Activated CD4-positive, alpha-beta T cell treated with anti-CD3 and anti-CD28 coated beads, Interleukin-2, amount 10 ng/mL, durations not matched to agents 7 days and 5 days (primary cell): ENCODE measurements around the gene HTR3C. TPM values are rescaled to one million over a fixed set of nuclear protein-coding genes. Genes with fewer than 3 reads are reported as not detected.
"Not testable (repeated sequence)": the region's sequence is repeated elsewhere in the genome, so short reads cannot be mapped to it uniquely, and the experiment has no call there.

Experiments used
- CTCF ChIA-PET: fragments of 350-600 bp; sonication (Branson Sonifier 250); formaldehyde crosslinking; loops from one replicate; lab custom pipeline; 2021; ENCODE audit warnings: antibody characterized with exemption; lab: Charles Lee
- POLR2A ChIA-PET: fragments of 350-600 bp; sonication (Branson Sonifier 250); formaldehyde crosslinking; loops from one replicate; lab custom pipeline; 2021; ENCODE audit warnings: antibody characterized with exemption; lab: Charles Lee
- DNase-seq: peaks from one replicate; pipeline ENCODE4 v3.0.0-alpha.2; 2020
- H3K27ac Mint-ChIP-seq: one replicate; pipeline ENCODE4 v1.8.0; 2021; ENCODE audit warnings: mild to moderate bottlenecking, moderate library complexity, mixed read lengths
- H3K27me3 Mint-ChIP-seq: one replicate; pipeline ENCODE4 v1.8.0; 2021; ENCODE audit warnings: mixed read lengths
- H3K36me3 Mint-ChIP-seq: one replicate; pipeline ENCODE4 v1.8.0; 2021; ENCODE audit warnings: low read depth, mixed read lengths
- H3K4me1 Mint-ChIP-seq: one replicate; pipeline ENCODE4 v1.8.0; 2021; ENCODE audit warnings: mixed read lengths
- H3K4me3 Mint-ChIP-seq: one replicate; pipeline ENCODE4 v1.8.0; 2021; ENCODE audit warnings: mild to moderate bottlenecking, moderate library complexity, mixed read lengths
- H3K9me3 Mint-ChIP-seq: one replicate; pipeline ENCODE4 v1.8.0; 2021; ENCODE audit warnings: mixed read lengths
- total RNA-seq, 2 experiments: library from RNA; stranded (reverse); gene quantifications; one replicate each; pipeline ENCODE4 v1.2.3, GENCODE V29; 2021

HTR3C gene, protein sequence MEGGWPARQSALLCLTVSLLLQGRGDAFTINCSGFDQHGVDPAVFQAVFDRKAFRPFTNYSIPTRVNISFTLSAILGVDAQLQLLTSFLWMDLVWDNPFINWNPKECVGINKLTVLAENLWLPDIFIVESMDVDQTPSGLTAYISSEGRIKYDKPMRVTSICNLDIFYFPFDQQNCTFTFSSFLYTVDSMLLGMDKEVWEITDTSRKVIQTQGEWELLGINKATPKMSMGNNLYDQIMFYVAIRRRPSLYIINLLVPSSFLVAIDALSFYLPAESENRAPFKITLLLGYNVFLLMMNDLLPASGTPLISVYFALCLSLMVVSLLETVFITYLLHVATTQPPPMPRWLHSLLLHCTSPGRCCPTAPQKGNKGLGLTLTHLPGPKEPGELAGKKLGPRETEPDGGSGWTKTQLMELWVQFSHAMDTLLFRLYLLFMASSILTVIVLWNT
- total RNA-seq, result not detected

DNA sequence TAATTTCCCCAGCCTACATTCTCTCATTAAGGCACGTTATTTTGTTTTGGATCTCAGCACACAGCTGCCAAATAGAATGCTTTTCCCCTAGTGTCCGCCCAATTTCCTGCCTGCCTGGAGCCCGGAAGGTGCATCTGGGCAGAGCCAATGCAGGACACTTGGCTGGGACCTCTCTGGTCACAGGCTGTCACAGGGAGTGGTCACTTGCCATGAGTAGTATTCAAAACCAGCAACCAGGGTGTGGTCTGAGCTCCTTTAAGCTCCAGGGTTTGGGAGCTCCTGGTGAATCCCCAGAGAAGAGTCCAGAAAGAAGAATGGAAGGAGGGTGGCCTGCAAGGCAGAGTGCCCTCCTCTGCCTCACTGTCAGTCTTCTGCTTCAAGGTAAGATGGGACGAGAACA is at the start of gene HTR3C:
HTR3C (plus strand) TSS at position 281 of the 400 bp plus-strand sequence; CDS start at position 315, 34 bp downstream.
- DNase-seq, result no peak
- no peaks in the 10 kb centered on the region for H3K36me3 Mint-ChIP-seq
- POLR2A ChIA-PET, result no interaction called here
- no peak within 1 kb of the TSS for H3K4me3 Mint-ChIP-seq
- no peaks in the 10 kb centered on the region for H3K4me1 Mint-ChIP-seq
- H3K27ac Mint-ChIP-seq, result no peak within 1 kb of the TSS
- peaks cover 2% of the 10 kb centered on the region for H3K27me3 Mint-ChIP-seq
- no peaks in the 10 kb centered on the region for H3K9me3 Mint-ChIP-seq
- CTCF ChIA-PET, result no interaction called here

DNA sequence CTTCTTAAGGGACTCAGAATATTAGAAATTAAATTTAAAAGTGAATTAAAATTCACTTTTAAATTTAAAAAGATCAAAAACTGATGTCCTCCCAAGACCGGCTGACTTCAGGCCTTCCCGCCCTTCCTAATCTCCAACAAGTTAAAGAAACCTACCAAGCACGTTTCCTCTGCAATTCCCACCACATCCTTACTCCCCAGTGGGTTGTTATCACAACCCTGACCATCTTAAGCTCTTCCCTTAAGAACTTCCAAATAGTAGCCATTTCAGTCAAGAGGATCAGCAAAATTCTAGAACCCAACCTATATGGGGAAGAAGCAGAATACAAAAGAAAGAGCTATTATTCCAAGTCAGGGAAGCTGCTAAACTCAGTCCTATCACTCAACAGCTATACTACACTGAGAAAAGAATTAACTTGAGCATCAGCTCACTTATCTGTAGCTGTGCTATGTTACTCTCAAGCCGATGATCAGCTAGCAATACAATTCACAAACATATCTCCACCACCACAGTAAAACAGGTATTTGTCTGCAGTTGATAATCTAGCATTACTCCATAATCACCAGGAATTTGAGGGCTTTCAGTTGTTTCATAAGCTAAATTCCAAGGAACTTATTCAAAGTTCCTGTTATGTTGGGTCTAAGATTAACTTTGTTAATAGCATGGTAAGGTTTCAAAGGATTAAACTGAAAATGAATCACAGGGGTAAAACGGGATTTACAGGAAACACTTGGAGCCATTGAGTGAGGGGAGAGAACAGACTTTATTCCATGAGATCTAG is 49.5 kb upstream of the HTR3C start:
- Mint-ChIP-seq H3K9me3 (no peaks in the 10 kb centered on the region), H3K4me3 (no peak overlapping the region), H3K27me3 (no peaks in the 10 kb centered on the region), H3K4me1 (peaks cover 12% of the 10 kb centered on the region), H3K27ac (no peak overlapping the region), H3K36me3 (no peaks in the 10 kb centered on the region)
- no peak for DNase-seq
- CTCF ChIA-PET, result interaction anchor here (1.3 to 3.1 kb wide), 2 partner anchors 11 to 119 kb away, joined by 3 to 8 read pairs; partner anchors contain the start of gene PARL
- POLR2A ChIA-PET, result no interaction called here

DNA sequence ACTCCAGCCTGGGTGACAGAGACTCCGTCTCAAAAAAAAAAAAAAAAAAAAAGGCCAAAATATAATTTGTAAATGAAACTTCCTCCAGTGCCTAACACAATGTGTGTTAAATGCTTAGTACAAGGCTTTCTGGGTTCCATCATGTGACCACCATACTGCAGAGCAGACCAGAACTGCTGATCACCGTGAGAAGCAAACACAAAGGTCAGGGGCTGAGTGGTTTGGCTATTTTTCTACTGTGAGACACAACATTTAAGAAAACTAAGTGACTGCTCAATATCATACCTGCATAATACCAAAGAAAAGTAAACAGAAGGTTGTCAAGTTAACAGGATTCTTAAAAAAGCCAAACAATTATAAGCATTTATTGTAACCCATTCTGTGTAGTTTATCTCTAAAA is 48.4 kb upstream of the HTR3C start:
- H3K4me1 Mint-ChIP-seq, result peaks cover 12% of the 10 kb centered on the region
- H3K27me3 Mint-ChIP-seq, result no peaks in the 10 kb centered on the region
- H3K27ac Mint-ChIP-seq, result no peak overlapping the region
- H3K36me3 Mint-ChIP-seq, result no peaks in the 10 kb centered on the region
- no peaks in the 10 kb centered on the region for H3K9me3 Mint-ChIP-seq
- no peak for DNase-seq
- H3K4me3 Mint-ChIP-seq, result no peak overlapping the region
- ChIA-PET POLR2A (no interaction called here), CTCF (interaction anchor here (1.3 to 3.1 kb wide), 2 partner anchors 10 to 120 kb away, joined by 3 to 8 read pairs; partner anchors contain the start of gene PARL)

DNA sequence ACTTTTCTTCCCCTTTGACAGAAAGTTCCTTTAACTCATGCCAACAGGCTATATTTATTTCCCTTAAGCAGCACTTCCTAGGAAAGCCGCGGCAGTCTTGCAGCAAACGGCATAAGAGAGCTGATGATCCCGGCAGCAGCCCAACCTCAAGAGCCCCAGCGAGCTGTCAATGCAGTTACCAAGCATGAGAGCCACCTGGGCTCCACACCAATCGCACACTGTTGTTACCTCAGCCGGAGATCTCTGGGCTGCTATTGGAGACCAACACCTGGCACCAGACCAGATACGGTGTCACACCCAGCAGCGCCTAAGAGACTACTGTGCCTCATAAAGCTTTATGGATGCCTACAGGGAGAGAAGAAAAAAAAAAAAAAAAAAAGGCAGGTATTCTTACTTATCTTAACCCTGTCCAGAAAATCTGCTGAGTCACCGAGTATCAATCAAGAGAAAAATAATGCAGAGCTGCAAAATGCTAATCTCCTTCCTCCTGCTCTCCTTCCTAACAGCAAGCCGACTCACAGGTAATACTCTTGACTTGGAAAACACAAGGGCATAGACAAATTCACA is 46.8 kb upstream of the HTR3C start:
- ChIA-PET POLR2A (no interaction called here), CTCF (interaction anchor here (1.3 to 3.1 kb wide), 2 partner anchors 8 to 12 kb away, joined by 4 to 8 read pairs; partner anchors contain the start of gene ABCC5)
- H3K27me3 Mint-ChIP-seq, result no peaks in the 10 kb centered on the region
- no peak overlapping the region for H3K4me3 Mint-ChIP-seq
- peak; percentile 44 for DNase-seq
- peaks cover 12% of the 10 kb centered on the region for H3K4me1 Mint-ChIP-seq
- H3K36me3 Mint-ChIP-seq, result no peaks in the 10 kb centered on the region
- no peak overlapping the region for H3K27ac Mint-ChIP-seq
- no peaks in the 10 kb centered on the region for H3K9me3 Mint-ChIP-seq

DNA sequence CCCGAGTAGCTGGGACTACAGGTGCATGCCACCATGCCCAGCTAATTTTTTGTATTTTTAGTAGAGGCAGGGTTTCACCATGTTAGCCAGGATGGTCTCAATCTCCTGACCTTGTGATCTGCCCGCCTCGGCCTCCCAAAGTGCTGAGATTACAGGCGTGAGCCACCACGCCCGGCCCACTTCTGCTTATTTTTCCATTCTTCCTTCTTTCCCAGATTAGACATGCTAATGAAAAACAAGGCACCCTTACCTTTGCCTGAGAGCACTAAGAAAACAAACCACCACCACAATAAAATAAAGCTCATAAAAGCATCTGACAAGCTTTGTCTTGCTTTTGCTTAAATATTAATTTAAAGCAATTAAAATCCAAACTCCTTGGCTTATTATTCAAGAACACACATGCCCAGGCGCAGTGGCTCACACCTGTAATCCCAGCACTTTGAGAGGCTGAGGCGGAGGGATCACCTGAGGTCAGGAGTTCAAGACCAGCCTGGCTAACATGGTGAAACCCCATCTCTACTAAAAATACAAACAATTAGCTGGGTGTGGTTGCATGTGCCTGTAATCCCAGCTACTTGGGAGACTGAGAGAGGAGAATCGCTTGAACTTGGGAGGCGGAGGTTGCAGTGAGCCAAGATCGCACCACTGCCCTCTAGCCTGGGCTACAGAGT is 45.6 kb upstream of the HTR3C start:
- DNase-seq, H3K4me3 Mint-ChIP-seq, H3K36me3 Mint-ChIP-seq, H3K9me3 Mint-ChIP-seq, H3K27me3 Mint-ChIP-seq, POLR2A ChIA-PET: not testable (repeated sequence)
- peak overlapping the region; percentile 11 for H3K27ac Mint-ChIP-seq
- CTCF ChIA-PET, result interaction anchor here (1.1 kb wide), 1 partner anchor 11 kb away, joined by 3 read pairs; the partner anchor contains the start of gene ABCC5
- H3K4me1 Mint-ChIP-seq, result peaks cover 12% of the 10 kb centered on the region

DNA sequence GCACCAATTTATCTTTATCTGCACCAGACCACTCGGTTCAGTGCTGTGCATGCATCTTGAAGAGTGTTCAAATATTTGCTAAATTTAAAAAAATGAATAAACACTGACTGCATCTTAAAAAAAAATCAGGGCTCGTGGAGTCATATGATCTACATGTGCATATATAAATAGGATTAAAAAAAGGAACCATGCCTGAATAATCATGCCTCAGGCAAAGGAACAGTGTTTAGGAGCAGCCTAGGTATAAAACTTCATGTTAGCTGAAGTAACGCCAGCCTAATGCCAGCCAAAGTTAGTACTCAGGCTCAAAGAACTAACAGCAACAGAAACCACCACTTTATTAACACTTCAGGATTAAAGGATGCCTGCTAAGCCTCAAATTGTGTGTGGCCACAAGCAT is 44.7 kb upstream of the HTR3C start:
- peaks cover 3% of the 10 kb centered on the region for H3K36me3 Mint-ChIP-seq
- H3K27me3 Mint-ChIP-seq, result no peaks in the 10 kb centered on the region
- DNase-seq, result no peak
- H3K4me3 Mint-ChIP-seq, result no peak overlapping the region
- CTCF ChIA-PET, result no interaction called here
- POLR2A ChIA-PET, result no interaction called here
- H3K27ac Mint-ChIP-seq, result no peak overlapping the region
- peaks cover 12% of the 10 kb centered on the region for H3K4me1 Mint-ChIP-seq
- no peaks in the 10 kb centered on the region for H3K9me3 Mint-ChIP-seq

DNA sequence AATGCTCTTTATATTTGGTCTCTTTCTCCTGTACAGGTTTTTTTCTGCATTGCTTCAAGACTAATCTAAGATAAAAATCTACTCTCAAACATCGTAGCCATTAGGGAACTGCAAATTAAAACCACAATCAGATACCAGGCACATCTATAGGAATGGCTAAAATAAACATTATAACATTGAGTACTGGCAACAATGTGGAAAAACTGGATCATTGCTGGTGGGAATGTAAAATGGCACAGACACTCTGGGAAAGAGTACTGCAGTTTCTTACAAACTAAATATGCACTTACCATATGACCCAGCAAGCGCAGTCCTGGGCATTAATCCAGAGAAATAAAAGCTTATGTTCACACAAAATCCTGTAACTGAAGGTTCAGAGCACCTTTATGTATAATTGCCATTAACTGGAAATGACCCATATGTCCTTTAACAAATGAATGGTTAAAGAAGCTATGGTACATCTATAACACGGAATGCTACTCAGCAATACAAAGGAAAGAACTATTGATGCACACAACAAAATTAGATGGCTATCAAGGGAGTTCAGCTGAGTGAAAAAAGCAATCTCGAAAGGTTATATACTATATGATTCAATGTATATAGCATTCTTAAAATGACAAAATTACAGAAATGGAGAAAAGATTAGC is 41.5 kb upstream of the HTR3C start:
- CTCF ChIA-PET, result no interaction called here
- no peak for DNase-seq
- H3K27ac Mint-ChIP-seq, result no peak overlapping the region
- peaks cover 5% of the 10 kb centered on the region for H3K36me3 Mint-ChIP-seq
- POLR2A ChIA-PET, result no interaction called here
- peaks cover 13% of the 10 kb centered on the region for H3K4me1 Mint-ChIP-seq
- no peak overlapping the region for H3K4me3 Mint-ChIP-seq
- no peaks in the 10 kb centered on the region for H3K9me3 Mint-ChIP-seq
- no peaks in the 10 kb centered on the region for H3K27me3 Mint-ChIP-seq

DNA sequence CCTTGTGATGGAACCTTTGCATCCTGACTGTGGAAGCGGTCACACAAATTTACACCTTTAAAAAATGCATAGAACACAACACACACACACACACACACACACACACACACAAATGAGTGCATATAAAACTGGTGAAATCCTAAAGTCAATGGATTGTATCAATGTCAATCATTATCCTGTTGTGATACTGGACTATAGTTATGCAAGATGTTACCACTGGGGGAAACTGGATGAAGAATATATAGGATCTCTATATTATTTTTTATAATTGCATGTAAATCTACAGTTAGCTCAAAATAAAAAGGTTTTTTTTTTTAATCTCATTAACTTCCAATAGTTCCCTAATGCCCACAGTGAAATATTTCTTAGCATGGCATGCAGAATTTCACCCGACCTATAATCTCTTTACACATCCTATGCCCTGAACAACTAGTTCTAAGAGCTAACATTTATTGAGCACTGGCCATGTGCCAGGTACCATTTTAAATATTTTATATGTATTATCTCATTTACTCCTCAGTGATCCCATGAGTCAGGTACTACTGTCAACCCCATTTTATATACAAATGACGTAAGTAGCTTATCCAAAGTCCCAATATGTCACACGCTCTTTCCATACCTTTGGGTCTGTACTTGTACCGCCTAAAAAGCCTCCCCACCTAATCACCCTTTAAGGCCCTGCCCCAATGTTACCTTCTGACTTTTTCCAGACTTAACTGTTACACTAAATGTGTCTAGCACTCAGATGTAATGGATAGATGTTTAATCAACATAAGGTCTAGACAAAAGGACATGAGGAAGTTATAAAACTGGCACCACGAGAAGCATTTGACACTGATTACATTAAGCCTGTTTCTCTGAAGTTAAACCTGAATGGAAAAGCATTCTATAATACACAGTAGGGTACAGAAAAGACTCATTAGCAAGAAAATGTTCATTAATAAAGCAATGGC is 40.6 kb upstream of the HTR3C start:
- H3K36me3 Mint-ChIP-seq, result peaks cover 5% of the 10 kb centered on the region

DNA sequence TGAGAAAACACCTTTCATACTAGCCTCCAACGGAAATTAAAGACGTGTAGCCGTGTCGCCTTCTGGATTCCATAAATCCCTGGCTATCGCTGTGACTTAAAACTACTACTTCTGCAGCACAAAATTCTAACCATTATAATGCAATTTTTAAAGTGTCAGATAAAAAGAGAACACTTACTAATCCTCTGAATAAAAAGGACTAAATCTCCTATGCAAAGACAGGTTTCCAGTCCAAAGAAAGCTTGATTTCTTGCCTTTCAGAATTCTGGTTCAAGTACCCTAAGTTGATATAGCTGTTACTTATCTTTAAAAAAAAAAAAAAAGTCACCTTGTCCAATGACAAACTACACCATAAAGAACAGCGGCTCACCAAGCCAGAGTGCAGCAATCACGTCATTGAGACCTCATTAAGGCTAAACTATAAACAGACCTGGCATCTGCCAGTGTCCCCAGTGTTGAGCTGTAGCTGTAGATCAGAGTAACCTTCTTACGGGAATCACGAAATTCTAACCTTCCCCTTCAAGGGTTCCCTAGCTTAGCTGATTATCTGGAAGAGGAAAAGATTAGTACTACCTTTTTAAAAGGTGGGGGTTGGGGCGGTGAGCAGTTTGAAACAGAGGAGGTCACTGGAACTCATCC is 37.3 kb upstream of the HTR3C start:
- no peak for DNase-seq
- Mint-ChIP-seq H3K36me3 (peaks cover 5% of the 10 kb centered on the region), H3K4me1 (peaks cover 27% of the 10 kb centered on the region), H3K27me3 (peaks cover 10% of the 10 kb centered on the region), H3K27ac (no peak overlapping the region), H3K4me3 (no peak overlapping the region), H3K9me3 (no peaks in the 10 kb centered on the region)
- POLR2A ChIA-PET, result interaction anchor here (0.7 kb wide), 1 partner anchor 551 kb away, joined by 3 read pairs; no protein-coding TSS in a partner anchor
- CTCF ChIA-PET, result interaction anchor here (0.6 to 2.9 kb wide), 8 partner anchors 11 to 131 kb away, joined by 3 to 8 read pairs (median 4); partner anchors contain the start of gene PARL

More for the DNA sequence above, 40.6 kb upstream of the HTR3C start:
- peaks cover 16% of the 10 kb centered on the region for H3K4me1 Mint-ChIP-seq
- H3K4me3 Mint-ChIP-seq, result no peak overlapping the region
- H3K27me3 Mint-ChIP-seq, result no peaks in the 10 kb centered on the region
- no peaks in the 10 kb centered on the region for H3K9me3 Mint-ChIP-seq
- no peak overlapping the region for H3K27ac Mint-ChIP-seq
- ChIA-PET CTCF (no interaction called here), POLR2A (no interaction called here)
- DNase-seq, result no peak

DNA sequence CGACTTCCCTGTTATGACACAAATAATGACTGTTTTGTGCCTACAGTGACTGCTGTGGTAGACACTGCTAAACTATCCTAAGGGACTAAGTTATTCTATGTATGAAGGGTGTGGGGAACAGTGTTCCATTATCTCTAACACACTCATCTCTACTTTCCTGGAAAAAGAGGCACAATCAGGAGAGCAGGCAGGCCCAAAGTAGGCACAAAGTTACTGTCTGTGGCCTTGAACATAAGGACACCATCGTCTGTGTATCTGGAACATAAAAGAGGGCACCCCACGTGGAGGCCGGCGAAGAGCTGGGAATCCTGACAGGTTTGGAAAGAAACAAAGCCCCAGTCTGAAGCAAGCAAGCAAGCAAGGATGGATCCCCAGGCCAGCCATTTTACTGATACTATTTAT is 36.7 kb upstream of the HTR3C start:
- CTCF ChIA-PET, result interaction anchor here (0.6 to 1.4 kb wide), 5 partner anchors 16 to 278 kb away, joined by 3 to 7 read pairs (median 3); no protein-coding TSS in a partner anchor
- Mint-ChIP-seq H3K27me3 (peaks cover 14% of the 10 kb centered on the region), H3K36me3 (peaks cover 5% of the 10 kb centered on the region), H3K9me3 (no peaks in the 10 kb centered on the region), H3K4me3 (peak overlapping the region; percentile 99), H3K27ac (peak overlapping the region; percentile 63), H3K4me1 (peaks cover 27% of the 10 kb centered on the region)
- POLR2A ChIA-PET, result no interaction called here
- DNase-seq, result no peak
